ENCODE results near the gene MAU2. TPM values are rescaled to one million over a fixed set of nuclear protein-coding genes. Genes with fewer than 3 reads are reported as not detected.
A peak's percentile ranks its signal among the peaks of the same experiment; 100 is the strongest.

MAU2 gene
- total and polyA plus RNA-seq, 2 of the 13 experiments (the other 11 are each of a cell fraction or from before 2014, with no cell fraction given) = 16.8 to 33.8 TPM

DNA sequence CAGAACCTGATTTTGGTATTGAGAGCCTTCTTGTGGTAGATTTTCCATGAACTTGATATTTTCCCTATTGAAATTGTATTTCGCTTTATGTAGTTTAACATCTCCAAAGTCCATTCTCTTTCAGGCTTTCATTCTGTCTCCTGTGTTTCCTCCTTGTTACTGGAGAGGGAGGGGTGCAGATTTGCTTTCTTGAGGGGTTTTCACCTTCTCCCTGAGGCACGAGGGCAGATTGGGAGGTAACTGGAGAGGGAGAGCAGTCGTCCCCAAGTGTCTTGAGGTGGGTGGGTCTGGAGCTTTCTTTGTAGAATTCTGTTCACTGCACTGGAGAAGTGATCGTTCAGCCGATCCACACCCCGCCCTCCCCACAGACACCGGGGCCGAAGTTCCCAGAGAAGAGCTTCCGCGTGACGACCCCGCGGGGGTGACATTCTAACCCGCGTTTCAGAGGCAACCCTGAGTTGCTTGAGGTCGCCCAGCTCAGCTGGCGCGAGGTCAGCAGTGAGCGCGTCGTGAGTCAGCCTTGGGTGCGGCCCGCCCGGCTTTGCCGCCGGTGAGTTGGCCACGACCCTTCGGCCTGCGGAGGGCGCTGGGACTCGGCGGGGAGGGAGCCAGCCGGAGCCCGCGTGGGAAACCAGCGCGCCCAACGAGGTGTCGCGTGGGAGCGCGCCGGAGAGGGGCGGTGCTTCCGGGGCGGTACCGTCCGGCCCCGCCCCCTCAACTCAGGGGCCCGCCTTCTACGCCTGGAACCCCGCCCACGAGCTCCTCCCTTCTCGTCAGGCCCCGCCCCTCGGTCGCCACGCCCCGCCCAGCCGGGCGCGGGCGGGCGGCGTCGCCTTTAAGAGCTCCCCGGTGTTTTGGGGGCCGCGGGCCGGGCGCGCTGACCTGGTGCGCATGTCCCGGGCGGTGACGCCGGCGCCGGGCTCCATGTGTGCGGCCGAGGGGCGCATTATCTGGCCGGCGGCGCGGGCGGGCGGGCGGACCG lies 84.5 kb downstream of the MAU2 start, which contains the start of gene GATAD2A (continued):
- TF ChIP-seq RXRA (CRISPR knock-in tag; IDR thresholded peaks at IDR 0.05) = peak; percentile 79
- TF ChIP-seq SP2 (CRISPR knock-in tag; IDR thresholded peaks at IDR 0.05) = peak; percentile 66
- TF ChIP-seq, protein P1, sequence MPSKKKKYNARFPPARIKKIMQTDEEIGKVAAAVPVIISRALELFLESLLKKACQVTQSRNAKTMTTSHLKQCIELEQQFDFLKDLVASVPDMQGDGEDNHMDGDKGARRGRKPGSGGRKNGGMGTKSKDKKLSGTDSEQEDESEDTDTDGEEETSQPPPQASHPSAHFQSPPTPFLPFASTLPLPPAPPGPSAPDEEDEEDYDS (CRISPR knock-in tag; IDR thresholded peaks at IDR 0.05) = peak; percentile 71; the same call in 1 of the 2 replicates
- no peak for TF ChIP-seq HCFC1 (IDR thresholded peaks at IDR 0.05; ENCODE audit: low read depth, low read length)
- peak; percentile 89; the same call in 1 of the 2 replicates for TF ChIP-seq TOPORS (CRISPR knock-in tag; IDR thresholded peaks at IDR 0.05)
- no peak for TF ChIP-seq RFX3 (CRISPR knock-in tag; IDR thresholded peaks at IDR 0.05)
- TF ChIP-seq, protein P2, sequence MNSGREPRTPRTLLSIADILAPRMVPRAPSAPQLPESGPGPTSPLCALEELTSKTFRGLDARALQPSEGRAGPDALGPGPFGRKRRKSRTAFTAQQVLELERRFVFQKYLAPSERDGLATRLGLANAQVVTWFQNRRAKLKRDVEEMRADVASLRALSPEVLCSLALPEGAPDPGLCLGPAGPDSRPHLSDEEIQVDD (CRISPR knock-in tag; IDR thresholded peaks at IDR 0.05; ENCODE audit: borderline replicate concordance) = peak; percentile 88; the same call in 1 of the 2 replicates
- TF ChIP-seq, protein P3, sequence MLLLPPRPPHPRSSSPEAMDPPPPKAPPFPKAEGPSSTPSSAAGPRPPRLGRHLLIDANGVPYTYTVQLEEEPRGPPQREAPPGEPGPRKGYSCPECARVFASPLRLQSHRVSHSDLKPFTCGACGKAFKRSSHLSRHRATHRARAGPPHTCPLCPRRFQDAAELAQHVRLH (CRISPR knock-in tag; IDR thresholded peaks at IDR 0.05; ENCODE audit: borderline replicate concordance, low read depth) = peak; percentile 94; the same call in 1 of the 2 replicates
- TF ChIP-seq, protein P4, sequence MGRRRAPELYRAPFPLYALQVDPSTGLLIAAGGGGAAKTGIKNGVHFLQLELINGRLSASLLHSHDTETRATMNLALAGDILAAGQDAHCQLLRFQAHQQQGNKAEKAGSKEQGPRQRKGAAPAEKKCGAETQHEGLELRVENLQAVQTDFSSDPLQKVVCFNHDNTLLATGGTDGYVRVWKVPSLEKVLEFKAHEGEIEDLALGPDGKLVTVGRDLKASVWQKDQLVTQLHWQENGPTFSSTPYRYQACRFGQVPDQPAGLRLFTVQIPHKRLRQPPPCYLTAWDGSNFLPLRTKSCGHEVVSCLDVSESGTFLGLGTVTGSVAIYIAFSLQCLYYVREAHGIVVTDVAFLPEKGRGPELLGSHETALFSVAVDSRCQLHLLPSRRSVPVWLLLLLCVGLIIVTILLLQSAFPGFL (CRISPR knock-in tag; IDR thresholded peaks at IDR 0.05) = peak; percentile 85; the same call in 1 of the 2 replicates
- no peak for TF ChIP-seq ZNF781 (CRISPR knock-in tag; IDR thresholded peaks at IDR 0.05; ENCODE audit: borderline replicate concordance, not compliant biosample characterization)
- TF ChIP-seq, protein P5, sequence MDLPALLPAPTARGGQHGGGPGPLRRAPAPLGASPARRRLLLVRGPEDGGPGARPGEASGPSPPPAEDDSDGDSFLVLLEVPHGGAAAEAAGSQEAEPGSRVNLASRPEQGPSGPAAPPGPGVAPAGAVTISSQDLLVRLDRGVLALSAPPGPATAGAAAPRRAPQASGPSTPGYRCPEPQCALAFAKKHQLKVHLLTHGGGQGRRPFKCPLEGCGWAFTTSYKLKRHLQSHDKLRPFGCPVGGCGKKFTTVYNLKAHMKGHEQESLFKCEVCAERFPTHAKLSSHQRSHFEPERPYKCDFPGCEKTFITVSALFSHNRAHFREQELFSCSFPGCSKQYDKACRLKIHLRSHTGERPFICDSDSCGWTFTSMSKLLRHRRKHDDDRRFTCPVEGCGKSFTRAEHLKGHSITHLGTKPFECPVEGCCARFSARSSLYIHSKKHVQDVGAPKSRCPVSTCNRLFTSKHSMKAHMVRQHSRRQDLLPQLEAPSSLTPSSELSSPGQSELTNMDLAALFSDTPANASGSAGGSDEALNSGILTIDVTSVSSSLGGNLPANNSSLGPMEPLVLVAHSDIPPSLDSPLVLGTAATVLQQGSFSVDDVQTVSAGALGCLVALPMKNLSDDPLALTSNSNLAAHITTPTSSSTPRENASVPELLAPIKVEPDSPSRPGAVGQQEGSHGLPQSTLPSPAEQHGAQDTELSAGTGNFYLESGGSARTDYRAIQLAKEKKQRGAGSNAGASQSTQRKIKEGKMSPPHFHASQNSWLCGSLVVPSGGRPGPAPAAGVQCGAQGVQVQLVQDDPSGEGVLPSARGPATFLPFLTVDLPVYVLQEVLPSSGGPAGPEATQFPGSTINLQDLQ (CRISPR knock-in tag; IDR thresholded peaks at IDR 0.05) = peak; percentile 95
- peak; percentile 70; the same call in 1 of the 2 replicates for TF ChIP-seq ZNF780A (CRISPR knock-in tag; IDR thresholded peaks at IDR 0.05)
- peak; percentile 95 for TF ChIP-seq ZNF230 (CRISPR knock-in tag; IDR thresholded peaks at IDR 0.05)
- TF ChIP-seq MTF2 (CRISPR knock-in tag; IDR thresholded peaks at IDR 0.05; ENCODE audit: borderline replicate concordance) = no peak
- 0 out of 2 replicates have a peak, but pooled peaks have one; percentile 44 for TF ChIP-seq CAMTA2 (CRISPR knock-in tag; IDR thresholded peaks at IDR 0.05; ENCODE audit: borderline replicate concordance)
- peak; percentile 85; the same call in 1 of the 2 replicates for TF ChIP-seq TP53 (CRISPR knock-in tag; conservative IDR thresholded peaks at IDR 0.05)
- TF ChIP-seq IRF2 (CRISPR knock-in tag; IDR thresholded peaks at IDR 0.05) = peak; percentile 84
- peak; percentile 55; the same call in 1 of the 2 replicates for TF ChIP-seq ZNF12 (CRISPR knock-in tag; IDR thresholded peaks at IDR 0.05)
- TF ChIP-seq ZSCAN25 (CRISPR knock-in tag; IDR thresholded peaks at IDR 0.05) = peak; percentile 38; the same call in 1 of the 2 replicates
- TF ChIP-seq, protein P6, sequence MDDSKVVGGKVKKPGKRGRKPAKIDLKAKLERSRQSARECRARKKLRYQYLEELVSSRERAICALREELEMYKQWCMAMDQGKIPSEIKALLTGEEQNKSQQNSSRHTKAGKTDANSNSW (CRISPR knock-in tag; IDR thresholded peaks at IDR 0.05; ENCODE audit: borderline replicate concordance) = peak; percentile 84; the same call in 1 of the 2 replicates
- TF ChIP-seq SP5 (CRISPR knock-in tag; IDR thresholded peaks at IDR 0.05; ENCODE audit: borderline replicate concordance, low read depth) = peak; percentile 83
- peak; percentile 89 for TF ChIP-seq KDM2A (CRISPR knock-in tag; IDR thresholded peaks at IDR 0.05; ENCODE audit: borderline replicate concordance, low read depth)
- TF ChIP-seq ZKSCAN5 (CRISPR knock-in tag; IDR thresholded peaks at IDR 0.05) = no peak
- peak; percentile 92 for TF ChIP-seq ZNF331 (CRISPR knock-in tag; IDR thresholded peaks at IDR 0.05)
- TF ChIP-seq ZNF256 (CRISPR knock-in tag; conservative IDR thresholded peaks at IDR 0.05) = peak; percentile 96

Data from HepG2 (cell line).